GM12872 (cell line): Measurements from ENCODE around the gene PTGES.

Experiments
- CTCF ChIP-seq: IDR thresholded peaks from 3 replicates; pipeline ENCODE4 v1.5.1; 2011; ENCODE audit warnings: low read depth, mild to moderate bottlenecking, low read length, moderate library complexity; ENCODE audit not compliant: insufficient read depth

PTGES gene

GRCh38 chr9:129696944-129697655 lies 55.7 kb downstream of the PTGES start:
- TF ChIP-seq CTCF: no peak

- no peak for TF ChIP-seq CTCF
Measured at GRCh38 chr9:129695870-129696269, 57.0 kb downstream of the PTGES start.

GRCh38 chr9:129694243-129694646 lies 58.6 kb downstream of the PTGES start:
- no peak for TF ChIP-seq CTCF

- no peak for TF ChIP-seq CTCF
Measured at GRCh38 chr9:129693741-129694140, 59.1 kb downstream of the PTGES start.

GRCh38 chr9:129692534-129692933 lies 60.3 kb downstream of the PTGES start:
- TF ChIP-seq CTCF: no peak
